ENCODE data around the gene COL4A1.

Gene COL4A1

GRCh38 chr13:110280231-110280813 is 26.6 kb downstream of the COL4A1 start:
- TF ChIP-seq GATA1 (IDR thresholded peaks at IDR 0.05; ENCODE audit: low read depth, low read length) (no peak), POLR2A (IDR thresholded peaks at IDR 0.05; ENCODE audit: low read length) (no peak)

GRCh38 chr13:110279684-110280083 is 27.3 kb downstream of the COL4A1 start:
- TF ChIP-seq GATA1 (IDR thresholded peaks at IDR 0.05; ENCODE audit: low read depth, low read length) = no peak
- TF ChIP-seq POLR2A (IDR thresholded peaks at IDR 0.05; ENCODE audit: low read length) = no peak
- DNase-seq = no peak

More at GRCh38 chr13:110280231-110280813, 26.6 kb downstream of the COL4A1 start:
- no peak for DNase-seq

DNA sequence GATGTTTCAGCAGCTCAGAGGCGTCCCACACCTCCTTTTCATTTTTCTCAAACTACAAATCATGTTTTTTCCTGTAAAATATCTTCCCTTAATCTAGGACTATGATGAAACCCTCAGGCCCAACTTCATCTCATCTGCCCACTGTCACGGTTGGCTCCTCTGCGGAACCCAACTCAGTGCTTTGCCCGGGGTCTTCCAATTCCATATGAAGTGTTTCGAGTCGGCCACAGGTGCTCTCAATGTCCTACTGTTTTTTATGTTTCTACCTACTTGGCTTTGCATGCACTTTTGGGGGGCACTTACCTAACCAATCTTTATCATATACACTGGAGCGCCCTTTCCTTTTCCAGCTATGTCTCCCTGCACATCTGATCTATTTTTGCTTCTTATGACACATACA is 28.1 kb downstream of the COL4A1 start:
- no peak for DNase-seq

DNA sequence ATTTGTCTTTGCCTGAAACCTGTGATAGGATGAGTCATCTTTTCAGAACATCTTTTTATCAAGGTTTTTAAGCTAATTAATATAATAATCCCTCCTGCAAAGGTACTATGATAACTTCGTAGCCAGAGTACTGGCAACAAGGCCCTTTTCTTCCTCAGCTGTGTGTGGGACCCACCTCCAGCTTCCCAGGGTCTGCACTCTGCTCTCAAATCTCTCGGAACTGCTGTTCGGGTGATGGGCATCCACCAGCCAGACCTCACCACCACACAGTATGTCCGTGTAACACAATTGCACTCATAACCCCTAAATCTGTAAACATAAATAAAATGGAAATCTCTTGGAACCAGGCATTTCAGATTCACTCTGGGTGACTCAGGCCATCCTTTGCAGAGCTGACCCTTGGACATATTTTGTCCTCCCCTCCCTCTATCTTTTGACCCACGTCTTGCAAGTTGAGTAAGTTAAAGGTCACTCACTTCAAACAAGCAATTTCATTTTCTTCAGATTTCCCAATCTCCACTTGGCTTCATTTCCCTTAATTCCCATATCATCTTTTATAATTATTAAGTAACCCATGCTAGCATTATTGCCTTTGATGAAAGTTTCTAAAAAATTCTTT is 29.5 kb downstream of the COL4A1 start:
- no peak for DNase-seq
- TF ChIP-seq POLR2A (IDR thresholded peaks at IDR 0.05; ENCODE audit: low read length) (no peak), GATA1 (IDR thresholded peaks at IDR 0.05; ENCODE audit: low read depth, low read length) (no peak)

More for the DNA sequence above, 28.1 kb downstream of the COL4A1 start:
- TF ChIP-seq GATA1 (IDR thresholded peaks at IDR 0.05; ENCODE audit: low read depth, low read length) (no peak), POLR2A (IDR thresholded peaks at IDR 0.05; ENCODE audit: low read length) (no peak)

DNA sequence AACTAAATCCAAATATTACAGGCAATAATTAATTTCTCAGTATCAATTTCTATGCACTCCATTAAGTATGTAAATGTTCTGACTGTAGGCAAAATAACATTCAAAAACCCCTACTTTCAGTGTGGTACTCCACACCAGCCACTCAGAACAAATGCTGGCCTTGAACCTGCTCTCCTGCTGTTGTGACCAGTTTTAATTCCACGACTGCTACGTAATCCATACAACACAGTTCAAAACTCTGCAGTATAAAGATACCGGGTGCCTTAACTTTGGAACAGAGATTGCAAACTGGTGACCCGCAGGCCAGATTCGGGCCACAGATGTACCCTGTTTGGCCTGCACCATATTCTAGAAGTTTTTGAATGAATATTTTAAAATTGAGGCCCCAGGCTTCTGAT is 30.4 kb downstream of the COL4A1 start:
- no peak for DNase-seq

GRCh38 chr13:110275931-110276552 is 30.9 kb downstream of the COL4A1 start:
- TF ChIP-seq POLR2A (IDR thresholded peaks at IDR 0.05; ENCODE audit: low read length) = no peak
- TF ChIP-seq GATA1 (IDR thresholded peaks at IDR 0.05; ENCODE audit: low read depth, low read length) = no peak
- no peak for DNase-seq

More for the DNA sequence above, 30.4 kb downstream of the COL4A1 start:
- TF ChIP-seq POLR2A (IDR thresholded peaks at IDR 0.05; ENCODE audit: low read length) (no peak), GATA1 (IDR thresholded peaks at IDR 0.05; ENCODE audit: low read depth, low read length) (no peak)

DNA sequence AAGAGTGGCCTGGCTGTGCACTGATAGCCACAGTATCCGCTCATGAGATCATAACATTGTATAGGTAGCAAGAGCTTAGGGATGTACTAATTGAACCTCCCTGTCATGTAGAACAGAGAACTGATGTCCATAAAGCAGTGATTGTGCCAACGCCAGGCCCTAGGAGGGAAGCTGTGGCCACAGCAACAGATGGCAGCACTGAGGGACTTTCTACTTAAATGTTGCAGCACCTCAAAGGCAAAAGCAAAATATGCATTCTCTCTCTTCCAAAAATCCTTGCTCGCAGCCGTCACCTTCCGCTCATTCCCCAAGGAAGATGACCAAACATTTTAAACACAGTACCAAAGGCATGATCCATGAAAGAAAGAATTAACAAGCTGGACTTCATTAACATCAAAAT is 32.3 kb downstream of the COL4A1 start:
- TF ChIP-seq GATA1 (IDR thresholded peaks at IDR 0.05; ENCODE audit: low read depth, low read length) (no peak), POLR2A (IDR thresholded peaks at IDR 0.05; ENCODE audit: low read length) (no peak)

GRCh38 chr13:110273254-110273653 is 33.7 kb downstream of the COL4A1 start:
- no peak for TF ChIP-seq GATA1 (IDR thresholded peaks at IDR 0.05; ENCODE audit: low read depth, low read length)
- no peak for TF ChIP-seq POLR2A (IDR thresholded peaks at IDR 0.05; ENCODE audit: low read length)
- no peak for DNase-seq

More for the DNA sequence above, 32.3 kb downstream of the COL4A1 start:
- no peak for DNase-seq

GRCh38 chr13:110272651-110273050 is 34.3 kb downstream of the COL4A1 start:
- TF ChIP-seq GATA1 (IDR thresholded peaks at IDR 0.05; ENCODE audit: low read depth, low read length) = no peak
- no peak for TF ChIP-seq POLR2A (IDR thresholded peaks at IDR 0.05; ENCODE audit: low read length)
- no peak for DNase-seq

DNA sequence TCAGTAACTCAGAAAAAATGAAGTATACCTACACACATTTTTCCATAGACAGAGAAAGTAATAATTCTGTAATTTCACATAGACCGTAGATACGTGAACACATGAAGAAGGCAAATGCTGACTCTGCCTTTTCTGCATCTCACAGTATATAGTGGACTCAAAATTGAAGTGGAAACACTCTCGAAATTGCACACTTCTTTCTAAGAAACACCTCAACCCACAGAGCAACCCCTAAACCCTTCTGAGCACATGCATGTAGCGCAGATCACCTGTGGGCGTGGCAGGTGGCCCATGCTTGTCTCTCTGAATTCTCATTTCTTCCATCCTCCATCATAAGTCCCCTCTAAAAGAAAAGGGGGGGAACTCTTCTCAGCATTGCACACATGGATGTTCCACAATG is 34.7 kb downstream of the COL4A1 start:
- no peak for DNase-seq
- TF ChIP-seq POLR2A (IDR thresholded peaks at IDR 0.05; ENCODE audit: low read length) (no peak), GATA1 (IDR thresholded peaks at IDR 0.05; ENCODE audit: low read depth, low read length) (no peak)

GRCh38 chr13:110271313-110271712 is 35.6 kb downstream of the COL4A1 start:
- DNase-seq = no peak
- TF ChIP-seq GATA1 (IDR thresholded peaks at IDR 0.05; ENCODE audit: low read depth, low read length) (no peak), POLR2A (IDR thresholded peaks at IDR 0.05; ENCODE audit: low read length) (no peak)

GRCh38 chr13:110270507-110270906 is 36.5 kb downstream of the COL4A1 start:
- no peak for DNase-seq
- TF ChIP-seq POLR2A (IDR thresholded peaks at IDR 0.05; ENCODE audit: low read length) (no peak), GATA1 (IDR thresholded peaks at IDR 0.05; ENCODE audit: low read depth, low read length) (no peak)

- DNase-seq = no peak
- TF ChIP-seq POLR2A (IDR thresholded peaks at IDR 0.05; ENCODE audit: low read length) (no peak), GATA1 (IDR thresholded peaks at IDR 0.05; ENCODE audit: low read depth, low read length) (no peak)
Observed at GRCh38 chr13:110269509-110270185, 37.3 kb downstream of the COL4A1 start.

- no peak for TF ChIP-seq GATA1 (IDR thresholded peaks at IDR 0.05; ENCODE audit: low read depth, low read length)
- TF ChIP-seq POLR2A (IDR thresholded peaks at IDR 0.05; ENCODE audit: low read length) = no peak
- no peak for DNase-seq
Observed at GRCh38 chr13:110268576-110269185, 38.3 kb downstream of the COL4A1 start.
